MM.1S (cell line): ENCODE results near the gene SNX5.

ENCODE experiments used
- CTCF ChIP-seq: fragments of 300-600 bp; sonication (generic); IDR thresholded peaks from 2 replicates; pipeline ENCODE4 v1.5.1; 2016; ENCODE audit warnings: antibody characterized with exemption, low read length, mixed read lengths
- EZH2 ChIP-seq: fragments of 300-600 bp; sonication (generic); optimal IDR thresholded peaks from 2 replicates; pipeline ENCODE3; 2017; ENCODE audit warnings: low read depth, mild to moderate bottlenecking, antibody characterized with exemption, low read length, mixed read lengths
- EZH2phosphoT487 ChIP-seq: fragments of 300-600 bp; sonication (generic); IDR thresholded peaks from 2 replicates; pipeline ENCODE4 v1.6.1; 2018; ENCODE audit warnings: antibody characterized with exemption, low read length

GRCh38 chr20:17936761-17937732 lies 31.5 kb downstream of the SNX5 start:
- no peak for TF ChIP-seq CTCF
- no peak for TF ChIP-seq EZH2
- TF ChIP-seq EZH2phosphoT487 = no peak
